HG03139 (cell line): Measurements from ENCODE around the gene C12orf42.
A peak's percentile ranks its signal among the peaks of the same experiment; 100 is the strongest.

Experiments
- ATAC-seq: cut with Tn5 transposase; IDR thresholded peaks from one replicate; pipeline ENCODE4 v1.9.1; 2021; ENCODE audit not compliant: unreplicated experiment

C12orf42 gene

DNA sequence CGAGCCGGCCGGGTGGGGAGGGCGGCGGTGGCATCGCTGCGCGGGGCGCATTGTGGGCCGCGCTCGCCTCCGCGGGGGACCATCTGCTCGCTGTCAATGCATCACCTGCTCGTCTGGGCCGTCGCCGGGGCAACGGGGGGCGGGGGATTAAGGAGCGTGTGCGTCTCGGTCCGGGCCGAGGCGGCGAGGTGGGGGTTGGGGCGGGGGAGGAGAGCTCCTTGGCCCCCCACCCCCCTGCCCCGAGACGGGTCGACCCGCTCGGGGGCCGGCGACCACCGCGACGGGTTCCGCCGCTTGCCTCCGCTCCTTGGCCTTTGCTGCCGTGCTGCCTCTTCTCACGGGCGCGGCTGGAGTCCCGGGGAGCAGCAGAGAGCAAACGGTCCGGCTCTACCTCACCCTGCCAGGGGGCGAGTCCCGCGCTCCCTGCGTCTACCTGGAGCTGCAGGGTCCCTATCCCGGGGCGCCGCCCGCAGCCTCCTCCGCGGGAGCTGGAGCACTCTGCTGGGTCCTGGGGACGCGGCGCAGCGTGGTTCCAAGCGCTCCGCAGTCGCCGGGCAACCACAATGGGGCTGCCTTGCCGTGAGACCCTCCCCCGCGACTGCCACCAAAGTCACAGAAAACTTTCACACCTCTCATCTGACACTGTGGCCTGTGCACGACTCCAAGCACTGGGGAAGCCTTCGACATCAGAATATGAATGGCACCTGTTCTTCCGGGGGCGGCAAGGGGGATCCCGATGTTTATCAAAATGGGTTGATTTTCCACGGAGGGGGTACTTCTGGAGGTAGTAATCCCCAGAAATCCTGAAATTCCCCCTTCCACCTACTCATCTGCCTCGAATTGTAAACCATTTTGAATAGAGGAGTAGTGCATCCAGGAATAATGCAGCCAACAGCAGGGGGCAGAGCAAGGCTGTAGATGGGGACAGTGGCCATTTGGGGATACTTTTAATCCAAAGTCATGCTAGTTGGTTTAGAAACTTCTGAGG lies at the start of gene C12orf42:
Gene C12orf42, minus strand, starts transcription at position 500 of the 988 bp plus-strand sequence. CDS start 17,542 bp downstream, outside the sequence.
- peak; percentile 81 for ATAC-seq

DNA sequence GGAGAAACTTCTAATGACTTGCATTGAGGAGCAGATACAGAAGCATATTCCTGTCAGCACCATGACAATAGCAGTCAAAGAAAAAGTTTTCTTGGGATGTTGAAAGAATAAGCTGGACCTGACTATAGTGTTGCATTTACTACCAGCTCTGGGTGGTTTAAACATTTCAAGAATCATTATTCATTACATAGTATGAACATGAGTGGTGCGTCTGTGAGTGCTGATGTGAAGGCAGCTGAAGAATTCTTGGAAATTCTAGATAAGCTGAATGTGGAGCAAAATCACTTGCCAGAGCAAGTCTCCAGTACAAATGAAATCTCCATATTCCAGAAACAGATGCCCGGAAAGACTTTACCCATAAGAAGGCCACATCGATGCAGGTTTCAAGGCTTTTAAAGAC lies 46.3 kb upstream of the C12orf42 start:
- no peak for ATAC-seq

DNA sequence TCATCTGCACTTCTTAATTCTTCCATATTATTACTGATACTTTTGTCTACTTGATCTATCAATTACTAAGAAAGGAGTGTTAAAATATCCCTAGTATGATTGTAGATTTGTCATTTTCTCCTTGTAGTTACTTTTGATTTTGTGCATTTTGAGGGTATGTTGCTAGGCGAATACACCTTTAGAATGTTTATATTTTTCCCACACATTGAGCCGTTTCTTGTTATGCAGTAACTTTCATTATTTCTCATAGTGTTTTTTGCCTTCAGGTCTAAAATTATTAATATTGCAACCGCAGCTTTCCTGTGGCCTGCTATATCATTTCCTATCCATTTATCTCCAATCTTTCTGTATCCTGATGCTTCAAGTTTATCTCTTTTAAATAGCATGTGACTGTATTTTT lies 44.6 kb upstream of the C12orf42 start:
- no peak for ATAC-seq

DNA sequence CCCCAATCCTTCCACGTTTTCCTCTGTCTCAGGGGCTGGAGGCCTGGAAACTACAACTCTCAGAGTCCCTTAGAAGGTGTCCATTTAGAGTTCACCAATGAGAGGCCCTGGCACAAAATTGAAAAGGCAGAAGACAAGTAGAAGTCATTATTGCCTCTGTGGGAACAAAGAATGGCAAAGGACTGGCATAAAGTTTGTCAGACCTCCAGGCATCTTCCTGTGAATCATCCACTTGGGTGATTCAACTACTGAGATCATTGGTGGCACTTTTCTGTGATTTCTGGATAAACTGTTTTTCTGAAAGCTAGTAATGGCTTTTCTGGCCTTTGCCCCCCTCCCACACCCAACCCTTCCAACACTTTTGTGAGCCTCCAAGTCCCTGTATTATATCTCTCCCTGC lies 42.6 kb upstream of the C12orf42 start:
- ATAC-seq: no peak

DNA sequence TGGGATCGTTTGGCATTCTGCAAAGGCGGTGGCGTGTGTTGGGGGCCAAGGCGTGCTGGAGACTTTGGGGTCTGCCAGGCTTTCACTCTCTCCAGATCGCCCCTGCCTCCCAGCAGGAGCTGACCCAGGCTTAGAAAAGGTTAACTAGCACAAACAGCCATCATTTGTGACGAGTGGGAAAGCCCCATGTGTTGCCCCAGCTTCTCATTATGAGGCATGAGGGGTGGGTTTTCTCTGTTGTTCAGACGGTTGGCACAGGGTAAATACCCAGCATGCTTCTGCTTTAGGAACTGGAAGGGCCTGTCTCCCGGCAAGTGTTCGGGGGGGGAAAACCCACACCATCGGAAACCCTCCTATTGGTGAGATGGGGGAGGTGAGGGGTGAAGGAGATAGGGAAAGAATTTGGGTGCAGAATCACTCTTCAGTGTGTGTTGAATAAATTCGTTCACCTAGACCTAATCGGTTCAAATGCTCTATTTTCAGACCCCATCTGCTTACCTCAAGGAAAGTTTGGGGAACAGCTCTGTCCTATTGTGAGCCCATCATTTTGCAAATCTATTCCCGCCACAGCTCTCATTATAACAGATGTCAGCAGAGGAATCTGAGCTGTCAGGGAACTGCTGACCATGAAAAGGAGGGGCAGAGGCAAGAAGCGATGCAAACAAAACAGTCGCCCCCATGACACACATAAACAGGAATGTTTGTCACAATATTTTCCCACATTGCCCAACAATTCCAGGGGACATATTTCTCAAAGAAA lies 34.7 kb upstream of the C12orf42 start:
- ATAC-seq: no peak

DNA sequence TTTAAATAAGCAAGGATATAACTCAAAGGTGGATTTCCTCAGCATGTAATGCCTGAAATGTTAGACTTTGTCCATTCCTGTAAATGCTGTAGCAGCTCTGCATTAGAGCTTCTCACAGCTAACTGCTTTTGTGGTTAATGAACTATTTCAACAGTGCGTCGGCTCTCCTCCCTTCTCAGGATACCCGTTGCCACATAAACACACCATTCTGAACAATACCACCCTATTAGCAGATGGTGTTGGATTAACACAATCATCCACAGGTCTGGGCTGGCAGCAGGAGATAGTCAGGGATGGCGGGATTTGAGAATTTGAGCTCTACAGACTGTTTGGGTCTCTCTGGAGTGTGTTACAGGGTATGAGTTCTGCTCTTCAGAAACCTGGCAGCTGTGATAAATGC lies 33.5 kb upstream of the C12orf42 start:
- no peak for ATAC-seq

DNA sequence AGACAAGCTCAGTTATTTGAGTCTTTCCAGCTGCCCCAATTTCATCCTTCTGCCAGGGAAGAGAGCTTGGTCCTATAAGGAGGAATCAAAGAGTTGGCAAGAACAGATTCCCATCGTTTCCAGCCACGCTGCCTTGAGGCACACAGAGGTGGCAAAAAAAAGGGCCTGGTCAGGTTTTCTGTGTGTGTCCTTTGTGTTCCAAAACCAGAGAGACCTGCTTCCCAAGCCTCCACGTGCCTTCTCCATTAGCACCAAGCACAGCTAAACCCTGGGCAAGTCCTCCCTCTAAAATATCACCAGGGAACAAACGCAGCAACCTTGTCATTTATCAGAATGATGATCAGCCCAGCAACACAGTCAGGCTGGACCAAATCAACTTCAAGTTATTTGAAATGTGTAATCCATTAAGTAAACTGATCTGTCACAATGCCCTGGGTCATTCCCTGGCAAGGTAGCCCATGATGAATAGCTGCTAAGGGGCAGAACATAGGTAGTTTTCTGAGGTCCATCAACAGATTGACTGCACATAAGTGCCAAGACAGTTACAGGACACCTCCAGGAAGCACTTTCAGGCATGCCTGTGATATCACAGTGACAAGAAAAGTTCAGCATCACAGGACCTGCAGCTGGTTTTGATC lies 28.6 kb upstream of the C12orf42 start:
- no peak for ATAC-seq

DNA sequence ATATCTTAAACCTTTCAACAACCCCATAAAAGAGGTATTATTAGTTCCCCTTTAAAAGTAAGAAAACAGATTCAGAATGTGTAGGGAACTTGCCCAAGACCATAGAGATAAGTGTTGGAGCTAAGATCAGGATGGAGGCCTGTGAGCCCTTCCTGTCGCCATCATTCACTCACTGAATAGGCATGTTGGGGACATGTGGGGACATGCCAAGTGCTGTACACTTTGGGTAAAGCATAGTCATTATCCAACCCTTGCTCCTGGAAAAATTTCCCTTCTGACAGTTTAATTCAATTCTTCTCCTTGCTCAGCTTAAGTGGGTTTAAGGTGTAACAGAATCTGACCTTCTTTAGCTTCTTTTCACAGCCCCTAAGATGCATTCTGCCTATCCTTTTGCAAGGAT lies 28.0 kb upstream of the C12orf42 start:
- no peak for ATAC-seq

DNA sequence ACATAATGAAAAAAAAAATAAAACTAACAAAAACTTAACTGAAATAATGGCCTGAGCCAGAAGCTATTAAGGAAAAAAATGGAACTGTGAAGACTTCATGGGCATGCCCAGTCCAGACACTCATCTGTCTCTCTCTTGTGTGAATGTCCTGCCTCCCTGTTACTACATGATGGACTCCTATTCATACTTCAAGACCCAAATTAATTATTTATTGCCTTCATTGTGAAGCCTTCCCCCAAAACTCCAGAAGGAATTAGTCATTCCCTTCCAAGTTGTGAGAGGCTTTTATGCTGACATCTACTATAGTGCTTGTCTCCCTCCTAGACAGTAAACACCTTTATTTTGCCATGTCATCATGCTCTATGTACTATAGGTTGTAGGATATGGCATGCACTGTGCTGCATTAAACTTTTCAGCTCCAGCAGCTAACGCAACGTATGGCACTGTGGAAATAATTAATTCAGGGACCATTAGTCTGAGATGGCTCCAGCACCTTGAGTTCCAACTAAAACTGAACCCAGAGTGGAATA lies 25.0 kb upstream of the C12orf42 start:
- ATAC-seq: no peak

DNA sequence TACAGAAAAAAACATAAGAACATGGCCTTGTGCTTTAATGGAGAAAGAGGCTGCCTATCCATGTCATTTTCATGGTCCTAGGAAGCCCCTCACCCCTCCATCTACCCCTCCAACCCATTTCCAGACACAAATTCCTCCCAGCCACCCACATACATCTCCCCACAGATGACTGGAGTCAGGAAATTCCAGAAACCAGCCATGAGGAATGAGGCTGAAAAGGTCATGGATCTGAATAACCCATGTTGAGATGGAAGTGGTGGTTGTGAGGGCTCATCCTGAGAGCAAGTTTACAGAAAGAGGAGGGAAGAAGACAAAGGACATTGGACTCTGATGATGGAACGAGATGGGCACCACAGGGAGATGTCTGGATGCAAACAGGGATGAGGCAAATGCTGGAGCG lies 23.9 kb upstream of the C12orf42 start:
- no peak for ATAC-seq

DNA sequence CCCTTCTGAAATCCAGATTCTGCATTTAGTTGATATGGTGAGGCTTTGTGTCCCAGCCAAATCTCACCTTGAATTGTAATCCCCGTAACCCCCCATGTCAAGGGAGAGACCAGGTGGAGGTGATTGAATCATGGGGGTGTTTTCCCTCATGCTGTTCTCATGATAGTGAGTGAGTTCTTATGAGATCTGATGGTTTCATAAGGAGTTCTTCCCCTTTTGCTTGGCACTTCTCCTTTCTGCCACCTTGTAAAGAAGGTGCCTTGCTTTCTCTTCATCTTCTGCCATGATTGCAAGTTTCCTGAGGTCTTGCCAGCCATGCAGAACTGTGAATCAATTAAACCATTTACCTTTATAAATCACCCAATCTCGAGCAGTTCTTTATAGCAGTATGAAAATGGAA lies 23.1 kb upstream of the C12orf42 start:
- ATAC-seq: no peak

DNA sequence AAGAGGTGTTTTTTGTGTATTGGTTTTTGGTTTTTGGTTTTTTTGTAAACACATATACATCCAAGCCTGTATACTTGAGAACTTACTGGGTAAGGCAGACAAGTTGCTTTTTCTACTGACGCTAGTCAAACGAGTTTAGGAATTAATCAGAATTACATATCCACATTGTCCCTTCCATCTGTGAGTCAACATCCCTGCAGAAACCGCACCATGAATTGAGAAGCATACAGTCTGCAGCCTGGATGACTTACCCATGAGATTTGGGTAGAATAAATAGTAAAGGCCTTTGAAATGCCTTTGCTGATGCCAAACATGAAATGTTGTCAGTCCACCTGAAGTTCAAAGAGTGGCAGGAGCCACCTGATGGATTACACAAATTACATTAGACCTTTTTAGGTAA lies 21.4 kb upstream of the C12orf42 start:
- no peak for ATAC-seq

DNA sequence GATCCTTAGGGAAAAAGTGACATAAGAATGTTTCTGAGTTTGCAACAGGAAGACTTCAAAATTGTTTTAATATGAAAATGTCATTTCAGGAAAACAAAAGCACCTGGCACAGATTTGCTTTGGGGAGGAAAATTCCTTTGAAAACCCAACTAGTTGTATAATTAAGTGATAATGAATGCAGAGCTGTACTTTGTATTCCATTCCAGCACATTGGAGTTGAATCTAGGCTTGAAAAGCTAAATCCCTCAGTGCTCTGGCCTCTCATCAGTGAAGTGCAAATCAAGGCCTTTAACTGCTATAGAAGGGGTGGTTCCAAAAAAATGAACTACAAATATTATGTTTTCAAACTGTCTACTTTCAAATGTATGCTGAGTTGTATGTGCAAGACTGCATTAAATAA lies 19.6 kb upstream of the C12orf42 start:
- no peak for ATAC-seq

DNA sequence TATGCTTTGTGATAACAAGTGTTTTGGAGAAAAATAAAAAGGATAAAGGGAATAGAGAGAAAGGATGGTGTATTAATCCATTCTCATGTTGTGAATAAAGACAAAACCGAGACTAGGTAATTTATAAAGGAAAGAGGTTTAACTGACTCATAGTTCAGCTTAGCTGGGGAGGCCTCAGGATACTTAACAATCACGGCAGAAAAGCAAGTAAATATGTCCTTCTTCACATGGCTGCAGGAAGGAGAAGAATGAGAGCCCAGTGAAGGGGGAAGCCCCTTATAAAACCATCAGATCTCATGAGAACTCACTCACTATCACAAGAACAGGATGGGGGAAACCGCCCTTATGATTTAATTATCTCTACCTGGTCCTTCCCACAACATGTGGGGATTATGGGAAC lies 18.1 kb upstream of the C12orf42 start:
- ATAC-seq: no peak

DNA sequence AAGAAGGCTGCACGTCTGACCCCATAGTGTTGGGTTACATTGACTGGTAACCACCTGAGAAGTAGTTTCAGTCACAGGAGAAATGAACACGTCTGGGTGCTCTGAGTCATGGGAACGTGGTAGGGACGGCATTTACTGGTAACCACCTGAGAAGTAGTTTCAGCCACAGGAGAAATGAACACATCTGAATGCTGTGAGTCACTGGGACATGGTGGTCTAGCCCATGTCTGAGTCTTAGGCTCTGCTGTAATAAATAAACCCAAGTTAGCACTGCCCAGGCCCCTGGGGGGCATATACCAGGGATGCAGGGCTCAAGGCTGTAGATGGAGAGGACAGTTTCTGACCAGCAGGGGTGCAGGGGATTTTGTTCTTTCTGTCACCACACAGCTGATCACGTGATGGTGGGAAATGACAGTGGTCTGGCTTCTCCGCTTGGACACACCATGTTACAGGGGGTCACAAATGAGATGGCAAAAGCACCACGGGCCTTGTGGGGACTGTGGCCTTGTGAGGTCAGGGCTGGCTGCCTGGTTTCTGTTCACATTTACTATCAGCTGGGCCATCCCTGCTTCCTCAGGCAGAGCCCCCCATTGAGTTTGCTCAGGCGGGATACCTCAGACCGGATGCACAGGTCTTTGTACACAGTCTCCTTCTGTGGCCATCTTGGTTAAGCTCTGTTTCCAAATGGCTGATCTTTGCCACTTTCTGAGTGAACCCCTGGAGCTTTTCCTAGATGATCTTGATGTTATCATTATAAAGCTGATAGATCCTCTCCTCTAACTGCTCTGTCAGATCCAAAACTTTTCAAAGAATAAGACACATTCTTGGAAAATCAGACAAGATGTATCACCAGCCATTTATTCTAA lies 9.8 kb upstream of the C12orf42 start:
- ATAC-seq: peak; percentile 93

DNA sequence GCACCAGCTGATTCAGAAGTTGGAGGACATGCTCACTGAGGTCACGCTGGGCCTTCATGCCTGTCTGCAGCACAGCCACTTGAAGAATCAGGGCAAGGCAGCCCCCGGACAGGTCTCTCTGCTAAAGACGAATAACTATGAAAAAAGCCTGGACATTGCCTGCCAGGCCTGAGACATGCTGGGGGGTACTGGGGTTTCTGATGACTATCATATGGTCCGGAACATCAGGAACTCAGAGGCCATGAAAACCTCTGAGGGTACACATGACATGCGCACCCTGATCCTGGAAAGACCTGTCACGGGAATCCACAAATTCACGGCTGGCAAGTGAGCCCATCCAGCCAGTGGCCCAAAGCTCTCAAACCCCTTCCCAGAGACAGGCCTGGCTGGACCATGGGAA lies 8.8 kb upstream of the C12orf42 start:
- no peak for ATAC-seq

DNA sequence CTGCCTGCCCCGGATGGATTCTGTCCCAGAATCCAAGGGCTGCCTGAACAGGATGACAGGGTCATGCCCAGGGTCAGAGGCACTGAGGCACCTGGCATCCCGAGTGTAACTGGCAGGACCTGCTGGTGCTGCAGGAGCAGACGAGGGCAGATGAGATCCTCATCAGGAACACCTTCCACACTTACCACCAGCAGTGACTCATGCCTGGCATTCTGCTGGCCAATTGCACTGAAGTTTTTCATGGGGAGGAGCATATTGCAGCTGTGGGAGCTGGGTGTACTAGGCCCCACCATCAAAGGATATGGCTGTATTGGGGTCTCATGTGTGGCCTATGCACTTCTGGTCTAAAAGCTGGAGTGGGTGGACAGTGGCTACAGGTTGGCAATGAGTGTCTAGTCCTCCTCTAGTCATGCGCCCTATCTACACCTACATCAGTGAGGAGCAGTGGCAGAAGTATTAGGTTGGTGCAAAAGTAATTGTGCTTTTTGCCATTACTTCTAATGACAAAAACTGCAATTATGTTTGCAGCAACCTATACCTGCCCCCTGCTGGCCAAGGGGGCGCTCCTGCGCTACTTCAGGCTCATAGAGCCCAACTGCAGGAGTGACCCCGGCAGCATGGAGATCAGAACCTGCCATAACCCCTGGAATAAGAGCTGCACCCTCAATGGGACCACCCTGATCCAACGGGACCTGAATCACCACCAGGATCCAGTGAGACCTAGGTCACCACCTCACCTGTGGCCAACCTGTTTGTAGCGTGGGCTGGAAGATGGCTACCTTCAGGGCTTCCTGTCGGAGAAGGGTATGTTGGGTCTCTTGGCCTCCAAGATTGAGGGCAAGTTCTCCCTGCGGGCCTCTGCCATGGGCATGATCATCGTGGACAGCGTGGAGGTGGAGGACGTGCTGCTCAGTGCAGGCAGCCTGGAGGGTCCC lies 8.0 kb upstream of the C12orf42 start:
- ATAC-seq: no peak

DNA sequence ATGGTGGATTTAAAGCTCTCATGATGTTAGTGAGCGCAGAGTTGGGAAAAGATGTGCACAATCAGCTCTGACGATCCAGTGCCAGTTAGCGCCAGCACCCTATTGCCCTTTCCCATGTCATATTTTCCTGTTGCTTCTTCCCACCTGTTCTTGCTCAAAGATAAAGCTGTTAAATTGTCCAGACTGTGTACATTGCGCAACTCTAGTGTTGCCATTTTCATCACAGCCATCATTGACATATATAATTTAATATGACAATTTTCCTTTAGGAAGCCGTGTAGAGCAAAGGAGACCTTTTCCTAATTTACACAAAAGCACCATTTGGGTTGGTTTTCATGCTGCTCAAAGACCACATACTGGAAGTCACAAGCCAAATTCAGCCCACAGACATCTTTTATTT lies 5.7 kb upstream of the C12orf42 start:
- ATAC-seq: no peak

DNA sequence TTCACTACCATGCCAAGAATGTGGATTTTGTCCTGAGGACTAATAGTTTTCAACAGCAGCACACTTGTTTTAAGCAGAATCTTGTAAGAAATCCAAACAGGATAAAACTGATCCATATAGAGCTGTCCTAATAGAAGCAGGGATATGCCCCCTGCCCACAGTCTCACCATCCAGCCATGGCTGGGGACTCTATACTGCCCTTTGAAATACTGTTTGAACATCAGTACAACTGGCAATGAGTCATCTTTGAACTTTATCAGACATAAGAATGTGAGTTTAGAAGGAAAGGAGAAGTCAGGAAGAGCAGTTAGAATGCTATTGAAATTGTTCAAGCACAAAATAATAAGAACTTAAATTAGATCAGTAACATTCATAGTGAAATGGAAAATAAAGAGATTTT lies 3.8 kb upstream of the C12orf42 start:
- no peak for ATAC-seq
